GM19043 (cell line): Measurements from ENCODE around the gene CCL8.

Source experiments
- ATAC-seq: cut with Tn5 transposase; IDR thresholded peaks from one replicate; pipeline ENCODE4 v1.9.1; 2021; ENCODE audit warnings: low read depth; ENCODE audit not compliant: unreplicated experiment

CCL8 gene

GRCh38 chr17:34319039-34319483 lies at the start of gene CCL8:
Gene CCL8 (plus strand): TSS chr17:34319435. CDS start chr17:34319502, 67 bp downstream.
- no peak for ATAC-seq

GRCh38 chr17:34269969-34270368 lies 49.3 kb upstream of the CCL8 start, which contains the start of gene CCL7:
Gene CCL7 (plus strand): TSS chr17:34270221. CDS start chr17:34270291, 70 bp downstream.
- ATAC-seq: no peak

- ATAC-seq: no peak
Observed at GRCh38 chr17:34275881-34276280, 43.4 kb upstream of the CCL8 start.

- ATAC-seq: no peak
Observed at GRCh38 chr17:34276826-34277225, 42.4 kb upstream of the CCL8 start.

GRCh38 chr17:34283571-34283970 lies 35.7 kb upstream of the CCL8 start:
- ATAC-seq: no peak

- ATAC-seq: no peak
Observed at GRCh38 chr17:34285286-34285792, 33.9 kb upstream of the CCL8 start, which contains the start of gene CCL11. Gene CCL11 (plus strand): TSS chr17:34285742. CDS start chr17:34285809, 67 bp downstream.

- ATAC-seq: no peak
Observed at GRCh38 chr17:34287875-34288274, 31.4 kb upstream of the CCL8 start.

- ATAC-seq: no peak
Observed at GRCh38 chr17:34290586-34290985, 28.6 kb upstream of the CCL8 start.

- ATAC-seq: no peak
Observed at GRCh38 chr17:34291721-34292348, 27.4 kb upstream of the CCL8 start.

GRCh38 chr17:34299027-34299426 lies 20.2 kb upstream of the CCL8 start:
- ATAC-seq: no peak

- no peak for ATAC-seq
Observed at GRCh38 chr17:34299956-34300577, 19.2 kb upstream of the CCL8 start.

GRCh38 chr17:34300652-34301370 lies 18.4 kb upstream of the CCL8 start:
- ATAC-seq: no peak

GRCh38 chr17:34301986-34302385 lies 17.2 kb upstream of the CCL8 start:
- no peak for ATAC-seq

- ATAC-seq: no peak
Observed at GRCh38 chr17:34302636-34303035, 16.6 kb upstream of the CCL8 start.

- ATAC-seq: no peak
Observed at GRCh38 chr17:34303606-34304005, 15.6 kb upstream of the CCL8 start.

- ATAC-seq: no peak
Observed at GRCh38 chr17:34305061-34305460, 14.2 kb upstream of the CCL8 start.

GRCh38 chr17:34305606-34306005 lies 13.6 kb upstream of the CCL8 start:
- no peak for ATAC-seq

GRCh38 chr17:34306466-34306865 lies 12.8 kb upstream of the CCL8 start:
- no peak for ATAC-seq

GRCh38 chr17:34307110-34307509 lies 12.1 kb upstream of the CCL8 start:
- no peak for ATAC-seq

GRCh38 chr17:34308371-34308770 lies 10.9 kb upstream of the CCL8 start:
- no peak for ATAC-seq

GRCh38 chr17:34311291-34311690 lies 7.9 kb upstream of the CCL8 start:
- ATAC-seq: no peak
